Endothelial cell of umbilical vein (primary cell): ENCODE results near the gene PMIS2. TPM values are rescaled to one million over a fixed set of nuclear protein-coding genes. Genes with fewer than 3 reads are reported as not detected.

Experiments
- BruUV-seq: library from RNA; stranded (reverse); fragments of 400-500 nt; replicated peaks from 2 replicates; lab custom pipeline; 2021; lab: Mats Ljungman, UMichigan
- CTCF ChIA-PET: fragments of 300-600, 350-600 bp; sonication (Branson Sonifier 250); formaldehyde crosslinking; loops from one replicate; lab custom pipeline; 2021; ENCODE audit warnings: antibody characterized with exemption, inconsistent platforms; lab: Charles Lee
- POLR2A ChIA-PET: fragments of 300-600, 350-600 bp; sonication (Branson Sonifier 250); formaldehyde crosslinking; loops from one replicate; lab custom pipeline; 2021; ENCODE audit warnings: antibody characterized with exemption, inconsistent platforms; lab: Charles Lee
- DNase-seq: peaks from one replicate; pipeline ENCODE4 v3.0.0-alpha.2; 2011; ENCODE audit warnings: low read depth, low spot score
- FAIRE-seq: peaks from 2 replicates; lab custom pipeline; 2011; peaks lifted over from hg19 to GRCh38; lab: Jason Lieb, UNC
- H2AFZ ChIP-seq: 2 replicates; pipeline ENCODE4 v1.6.0; 2012; ENCODE audit warnings: low read depth, low read length, control low read depth, inconsistent platforms
- H3K27ac ChIP-seq: 2 replicates; pipeline ENCODE4 v1.5.1; 2011; ENCODE audit warnings: low read depth, mild to moderate bottlenecking, control low read depth, low read length, moderate library complexity; ENCODE audit not compliant: insufficient read depth
- H3K27me3 ChIP-seq, 2 experiments: 2 replicates each; pipeline versions ENCODE4 v1.6.0 to v1.6.1; 2011; ENCODE audit warnings: low read length in 2 of 2, mixed read lengths in 1 of 2; ENCODE audit not compliant: control insufficient read depth in 2 of 2, insufficient read depth in 2 of 2
- H3K36me3 ChIP-seq, 2 experiments: 2 replicates in 1 of 2; 3 replicates in 1 of 2; pipeline ENCODE4 v1.5.1; 2011; ENCODE audit warnings: low read length in 2 of 2, mild to moderate bottlenecking in 1 of 2, moderate library complexity in 1 of 2; ENCODE audit not compliant: control insufficient read depth in 2 of 2, insufficient read depth in 2 of 2; ENCODE audit errors: extremely low read depth in 1 of 2
- H3K4me1 ChIP-seq: 3 replicates; pipeline ENCODE4 v1.5.1; 2011; ENCODE audit warnings: mild to moderate bottlenecking, low read length; ENCODE audit not compliant: control insufficient read depth, insufficient read depth; ENCODE audit errors: extremely low read depth
- H3K4me2 ChIP-seq: 2 replicates; pipeline ENCODE4 v1.6.1; 2011; ENCODE audit warnings: low read length, control low read depth, mixed read lengths; ENCODE audit not compliant: insufficient read depth
- H3K4me3 ChIP-seq, 3 experiments: fragments of 200-600 bp in 1 of 3; sonication (generic), shearing (Covaris generic) in 1 of 3; replicated peaks in 1 of 3; 2 replicates each; pipeline ENCODE4 v1.5.1; 2011 to 2016; ENCODE audit warnings: control low read depth in 3 of 3, low read length in 3 of 3, mild to moderate bottlenecking in 2 of 3, inconsistent platforms in 1 of 3, low read depth in 1 of 3, moderate library complexity in 1 of 3; ENCODE audit not compliant: insufficient read depth in 1 of 3
- H3K79me2 ChIP-seq: 2 replicates; pipeline ENCODE4 v1.6.0; 2012; ENCODE audit warnings: low read length, inconsistent platforms; ENCODE audit not compliant: control insufficient read depth, insufficient read depth
- H3K9ac ChIP-seq: replicated peaks from 2 replicates; pipeline ENCODE3; 2011; ENCODE audit warnings: low read length, control low read depth; ENCODE audit not compliant: insufficient read depth; ENCODE audit errors: extremely low read depth
- H3K9me1 ChIP-seq: replicated peaks from 3 replicates; pipeline ENCODE4 v1.6.0; 2011; ENCODE audit warnings: mild to moderate bottlenecking, low read length; ENCODE audit not compliant: control insufficient read depth, insufficient read depth; ENCODE audit errors: extremely low read depth
- H3K9me3 ChIP-seq: replicated peaks from 2 replicates; pipeline ENCODE4 v1.5.1; 2012; ENCODE audit warnings: low read length, inconsistent platforms; ENCODE audit not compliant: control insufficient read depth, insufficient read depth
- H4K20me1 ChIP-seq: replicated peaks from 2 replicates; pipeline ENCODE3; 2011; ENCODE audit warnings: mild to moderate bottlenecking, low read length; ENCODE audit not compliant: control insufficient read depth, insufficient read depth; ENCODE audit errors: extremely low read depth
- EZH2 ChIP-seq: IDR thresholded peaks from 2 replicates; pipeline ENCODE4 v1.6.1; 2012; ENCODE audit warnings: borderline replicate concordance, low read depth, mild to moderate bottlenecking, moderate library complexity, low read length, inconsistent platforms; ENCODE audit not compliant: severe bottlenecking
- FOS ChIP-seq: IDR thresholded peaks from 2 replicates; pipeline ENCODE4 v1.6.1; 2011; ENCODE audit warnings: mild to moderate bottlenecking, low read length, moderate library complexity, borderline replicate concordance; ENCODE audit not compliant: insufficient read depth
- GATA2 ChIP-seq: IDR thresholded peaks from 2 replicates; pipeline ENCODE4 v1.7.0; 2011; ENCODE audit warnings: low read depth, mild to moderate bottlenecking, moderate library complexity, mixed read lengths, low read length; ENCODE audit not compliant: insufficient read length, insufficient read depth
- JUN ChIP-seq: IDR thresholded peaks from 2 replicates; pipeline ENCODE4 v1.6.1; 2011; ENCODE audit warnings: borderline replicate concordance, low read depth; ENCODE audit not compliant: insufficient read length, insufficient read depth
- MYC ChIP-seq: IDR thresholded peaks from one replicate; pipeline ENCODE4 v1.6.1; 2011; ENCODE audit warnings: mild to moderate bottlenecking, low read depth, low read length
- POLR2A ChIP-seq: IDR thresholded peaks from 2 replicates; pipeline ENCODE4 v1.6.1; 2012; ENCODE audit warnings: low read depth, mild to moderate bottlenecking, control low read depth, low read length
- POLR2AphosphoS5 ChIP-seq: IDR thresholded peaks from 2 replicates; pipeline ENCODE4 v1.6.1; 2012; ENCODE audit warnings: low read depth, mild to moderate bottlenecking, control low read depth, low read length, moderate library complexity; ENCODE audit not compliant: insufficient read depth
- dilution Hi-C: fragments of 300-500 bp; cut with MboI; formaldehyde crosslinking; loops from one replicate; pipeline ENCODE4 v1.15.0; 2019; ENCODE audit warnings: low sequenced_read_pairs; ENCODE audit not compliant: extremely low pct_ligation_motif_present
- intact Hi-C: fragments of 100-400 bp; cut with micrococcal nuclease; formaldehyde crosslinking; loops from one replicate; pipeline ENCODE4 v1.10.0; 2022
- polyA plus RNA-seq, 4 experiments: library from polyadenylated mRNA; depleted of rRNA in 3 of 4; stranded (reverse) in 3 of 4; unstranded in 1 of 4; fragments of >200 nt; gene quantifications; 2 replicates each; pipeline versions ENCODE4 v1.2.1 to v1.2.3, GENCODE V29; 2011 to 2012; ENCODE audit warnings: missing spikeins in 1 of 4
- total RNA-seq: library from RNA; stranded (reverse); gene quantifications from 2 replicates; pipeline ENCODE4 v1.2.3, GENCODE V29; 2021
- TF ChIP-seq, protein P1 (sequence below): IDR thresholded peaks from 2 replicates; pipeline ENCODE4 v1.6.1; 2011; ENCODE audit not compliant: insufficient read depth, insufficient read length
- TF ChIP-seq, protein P2 (sequence below), 2 donors: IDR thresholded peaks; 1 replicate in 1 of 2; 2 replicates in 1 of 2; pipeline ENCODE4 v1.5.1; 2011; ENCODE audit warnings: low read length in 2 of 2, mild to moderate bottlenecking in 2 of 2, moderate library complexity in 2 of 2, control low read depth in 1 of 2, inconsistent platforms in 1 of 2, low read depth in 1 of 2; ENCODE audit not compliant: insufficient read depth in 1 of 2; ENCODE audit errors: extremely low read depth in 1 of 2

PMIS2 gene
- total and polyA plus RNA-seq, 2 donors (not counting 3 experiments of a cell fraction or from before 2014, with no cell fraction given) = not detected

GRCh38 chr19:35609851-35610353 lies 23.9 kb downstream of the PMIS2 start:
- Histone ChIP-seq H3K4me3 (no peak overlapping the region), H2AFZ (no peak overlapping the region), H3K36me3 (no peaks in the 10 kb centered on the region), H3K9me1 (no peaks in the 10 kb centered on the region), H3K27ac (no peak overlapping the region), H3K27me3 (no peaks in the 10 kb centered on the region), H3K9me3 (no peaks in the 10 kb centered on the region), H3K79me2 (no peaks in the 10 kb centered on the region), H3K4me2 (no peak overlapping the region), H3K4me1 (peaks cover 3% of the 10 kb centered on the region), H3K9ac (no peak overlapping the region), H4K20me1 (no peaks in the 10 kb centered on the region)
- DNase-seq = no peak
- CTCF ChIA-PET = no interaction called here
- no TSS peak for BruUV-seq
- intact Hi-C loops (no loop called here), dilution Hi-C loops (no loop called here)
- POLR2A ChIA-PET = no interaction called here
- TF ChIP-seq FOS (no peak), EZH2 (no peak), MYC (no peak), JUN (no peak), GATA2 (no peak), POLR2A (no peak), POLR2AphosphoS5 (no peak)
- TF ChIP-seq, protein P1, sequence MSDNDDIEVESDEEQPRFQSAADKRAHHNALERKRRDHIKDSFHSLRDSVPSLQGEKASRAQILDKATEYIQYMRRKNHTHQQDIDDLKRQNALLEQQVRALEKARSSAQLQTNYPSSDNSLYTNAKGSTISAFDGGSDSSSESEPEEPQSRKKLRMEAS = no peak
- FAIRE-seq = no peak

- CTCF ChIA-PET = no interaction called here
Observed at GRCh38 chr19:35612224-35612558, 26.2 kb downstream of the PMIS2 start.

More at GRCh38 chr19:35612224-35612558, 26.2 kb downstream of the PMIS2 start:
- Histone ChIP-seq H3K27ac (no peak overlapping the region), H3K4me1 (peaks cover 3% of the 10 kb centered on the region), H3K4me2 (peak overlapping the region; percentile 93), H3K36me3 (no peaks in the 10 kb centered on the region), H2AFZ (peak overlapping the region; percentile 87), H3K9ac (no peak overlapping the region), H3K4me3 (peak overlapping the region in 2 of 3 experiments; percentile 76 to 84), H3K9me3 (no peaks in the 10 kb centered on the region), H4K20me1 (no peaks in the 10 kb centered on the region), H3K79me2 (no peaks in the 10 kb centered on the region), H3K9me1 (no peaks in the 10 kb centered on the region), H3K27me3 (no peaks in the 10 kb centered on the region)
- dilution Hi-C loops = no loop called here
- no peak for TF ChIP-seq MYC
- TF ChIP-seq, protein P1 = no peak
- no peak for TF ChIP-seq FOS
- no peak for TF ChIP-seq POLR2AphosphoS5
- TF ChIP-seq JUN = no peak
- TF ChIP-seq, protein P2, sequence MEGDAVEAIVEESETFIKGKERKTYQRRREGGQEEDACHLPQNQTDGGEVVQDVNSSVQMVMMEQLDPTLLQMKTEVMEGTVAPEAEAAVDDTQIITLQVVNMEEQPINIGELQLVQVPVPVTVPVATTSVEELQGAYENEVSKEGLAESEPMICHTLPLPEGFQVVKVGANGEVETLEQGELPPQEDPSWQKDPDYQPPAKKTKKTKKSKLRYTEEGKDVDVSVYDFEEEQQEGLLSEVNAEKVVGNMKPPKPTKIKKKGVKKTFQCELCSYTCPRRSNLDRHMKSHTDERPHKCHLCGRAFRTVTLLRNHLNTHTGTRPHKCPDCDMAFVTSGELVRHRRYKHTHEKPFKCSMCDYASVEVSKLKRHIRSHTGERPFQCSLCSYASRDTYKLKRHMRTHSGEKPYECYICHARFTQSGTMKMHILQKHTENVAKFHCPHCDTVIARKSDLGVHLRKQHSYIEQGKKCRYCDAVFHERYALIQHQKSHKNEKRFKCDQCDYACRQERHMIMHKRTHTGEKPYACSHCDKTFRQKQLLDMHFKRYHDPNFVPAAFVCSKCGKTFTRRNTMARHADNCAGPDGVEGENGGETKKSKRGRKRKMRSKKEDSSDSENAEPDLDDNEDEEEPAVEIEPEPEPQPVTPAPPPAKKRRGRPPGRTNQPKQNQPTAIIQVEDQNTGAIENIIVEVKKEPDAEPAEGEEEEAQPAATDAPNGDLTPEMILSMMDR (IDR thresholded peaks at IDR 0.05; ENCODE audit: extremely low read depth in 1 of 2, insufficient read depth in 1 of 2, low read depth in 1 of 2, low read length in 2 of 2) = no peak
- TF ChIP-seq POLR2A = no peak
- intact Hi-C loops = loop anchor here (1.0 kb wide), 3 partner anchors 16 to 67 kb away; partner anchors contain the start of gene TMEM147
- POLR2A ChIA-PET = no interaction called here
- no peak for FAIRE-seq
- no peak for DNase-seq
- no TSS peak for BruUV-seq
